ENCODE data around the gene CAPN9.
"Not testable (repeated sequence)": the region's sequence is repeated elsewhere in the genome, so short reads cannot be mapped to it uniquely, and the experiment has no call there.

The CAPN9 gene

DNA sequence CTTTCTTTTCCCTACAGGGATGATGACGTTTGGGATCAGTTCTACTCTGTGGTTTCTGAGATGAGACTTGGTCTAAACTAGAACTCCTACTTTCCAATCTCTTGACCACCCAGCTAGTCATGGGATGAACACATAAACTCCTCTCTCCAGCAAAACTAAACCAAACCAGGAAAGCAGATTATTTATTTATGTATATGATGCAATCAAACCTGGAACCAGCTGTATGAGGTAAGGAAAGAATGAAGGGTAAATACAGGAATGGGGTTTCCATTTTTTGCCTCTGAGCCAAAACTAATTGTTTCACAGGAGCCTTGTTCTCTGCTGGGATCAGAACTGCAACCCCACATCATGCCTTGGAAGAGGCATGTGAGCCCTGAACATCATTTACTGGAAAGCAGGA is 29.9 kb upstream of the CAPN9 start:
- H3K4me3 ChIP-seq (ENCODE audit: control insufficient read depth, low read depth, low read length) = no peak overlapping the region
- no peak for DNase-seq (ENCODE audit: low read depth)
- TF ChIP-seq, protein P1, sequence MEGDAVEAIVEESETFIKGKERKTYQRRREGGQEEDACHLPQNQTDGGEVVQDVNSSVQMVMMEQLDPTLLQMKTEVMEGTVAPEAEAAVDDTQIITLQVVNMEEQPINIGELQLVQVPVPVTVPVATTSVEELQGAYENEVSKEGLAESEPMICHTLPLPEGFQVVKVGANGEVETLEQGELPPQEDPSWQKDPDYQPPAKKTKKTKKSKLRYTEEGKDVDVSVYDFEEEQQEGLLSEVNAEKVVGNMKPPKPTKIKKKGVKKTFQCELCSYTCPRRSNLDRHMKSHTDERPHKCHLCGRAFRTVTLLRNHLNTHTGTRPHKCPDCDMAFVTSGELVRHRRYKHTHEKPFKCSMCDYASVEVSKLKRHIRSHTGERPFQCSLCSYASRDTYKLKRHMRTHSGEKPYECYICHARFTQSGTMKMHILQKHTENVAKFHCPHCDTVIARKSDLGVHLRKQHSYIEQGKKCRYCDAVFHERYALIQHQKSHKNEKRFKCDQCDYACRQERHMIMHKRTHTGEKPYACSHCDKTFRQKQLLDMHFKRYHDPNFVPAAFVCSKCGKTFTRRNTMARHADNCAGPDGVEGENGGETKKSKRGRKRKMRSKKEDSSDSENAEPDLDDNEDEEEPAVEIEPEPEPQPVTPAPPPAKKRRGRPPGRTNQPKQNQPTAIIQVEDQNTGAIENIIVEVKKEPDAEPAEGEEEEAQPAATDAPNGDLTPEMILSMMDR (IDR thresholded peaks at IDR 0.05; ENCODE audit: control insufficient read depth, insufficient read depth, low read depth, low read length, missing control alignments) = no peak

DNA sequence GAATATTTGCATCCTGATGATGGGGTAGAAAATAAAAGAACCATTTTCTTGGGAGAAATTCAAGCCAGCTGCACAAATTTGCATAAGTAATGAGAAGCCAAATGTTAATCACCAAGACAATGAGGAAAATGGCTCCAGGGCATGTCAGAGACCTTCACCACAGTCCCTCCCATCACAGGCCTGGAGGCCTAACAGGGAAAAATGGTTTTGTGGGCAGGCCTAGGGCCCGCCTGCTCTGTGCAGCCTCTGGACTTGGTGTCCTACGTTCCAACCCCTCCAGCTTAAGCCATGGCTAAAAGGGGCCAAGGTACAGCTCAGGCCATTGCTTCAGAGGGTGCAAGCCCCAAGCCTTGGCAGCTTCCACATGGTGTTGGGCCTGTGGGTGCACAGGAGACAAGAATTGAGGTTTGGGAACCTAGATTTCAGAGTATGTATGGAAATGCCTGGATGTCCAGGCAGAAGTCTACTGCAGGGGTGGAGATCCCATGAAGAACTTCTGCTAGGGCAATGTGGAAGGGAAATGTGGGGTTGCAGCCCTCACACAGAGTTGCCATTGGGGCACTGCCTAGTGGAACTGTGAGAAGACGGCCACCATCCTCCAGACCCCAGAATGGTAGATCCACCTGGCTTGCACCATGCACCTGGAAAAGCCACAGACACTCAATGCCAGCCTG is 25.2 kb upstream of the CAPN9 start:
- DNase-seq (ENCODE audit: low read depth); H3K4me3 ChIP-seq (ENCODE audit: control insufficient read depth, low read depth, low read length): not testable (repeated sequence)

DNA sequence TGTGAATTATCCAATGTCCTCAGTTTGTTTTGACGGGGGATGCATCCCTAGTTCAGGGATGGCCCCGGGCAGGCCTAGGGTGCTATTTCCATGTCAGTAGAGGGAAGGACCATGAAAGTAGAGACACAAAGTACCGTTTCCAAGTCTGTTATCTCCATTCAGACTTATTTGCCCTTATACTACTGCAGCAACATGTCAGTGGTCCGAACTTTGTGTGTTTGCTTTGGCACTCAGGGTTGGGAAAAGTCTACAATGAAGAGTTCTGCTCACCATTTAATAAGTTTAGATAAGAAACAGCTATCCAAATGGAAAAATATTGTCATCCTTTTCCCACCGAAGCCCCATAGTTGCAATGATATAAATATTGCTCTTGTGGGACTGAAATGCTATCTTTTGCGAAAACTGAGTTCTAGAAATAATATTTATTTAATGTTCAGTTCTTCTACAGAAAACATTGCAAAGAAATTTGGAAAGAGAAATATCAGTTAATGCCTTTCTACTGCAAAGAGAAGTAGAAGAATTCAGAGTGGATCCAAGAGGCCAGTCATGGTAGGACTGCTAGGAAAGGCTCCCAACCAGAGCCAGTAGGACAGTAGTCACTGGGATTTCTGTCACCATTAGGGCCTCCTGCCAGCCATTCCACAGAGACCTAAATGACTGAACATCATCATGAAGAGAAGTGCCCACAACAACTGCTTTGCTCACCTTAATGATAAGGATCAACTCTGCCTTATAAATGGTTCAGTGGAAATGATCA is 21.8 kb upstream of the CAPN9 start:
- TF ChIP-seq, protein P1 (IDR thresholded peaks at IDR 0.05; ENCODE audit: control insufficient read depth, insufficient read depth, low read depth, low read length, missing control alignments) = no peak
- no peak for DNase-seq (ENCODE audit: low read depth)
- no peak overlapping the region for H3K4me3 ChIP-seq (ENCODE audit: control insufficient read depth, low read depth, low read length)

DNA sequence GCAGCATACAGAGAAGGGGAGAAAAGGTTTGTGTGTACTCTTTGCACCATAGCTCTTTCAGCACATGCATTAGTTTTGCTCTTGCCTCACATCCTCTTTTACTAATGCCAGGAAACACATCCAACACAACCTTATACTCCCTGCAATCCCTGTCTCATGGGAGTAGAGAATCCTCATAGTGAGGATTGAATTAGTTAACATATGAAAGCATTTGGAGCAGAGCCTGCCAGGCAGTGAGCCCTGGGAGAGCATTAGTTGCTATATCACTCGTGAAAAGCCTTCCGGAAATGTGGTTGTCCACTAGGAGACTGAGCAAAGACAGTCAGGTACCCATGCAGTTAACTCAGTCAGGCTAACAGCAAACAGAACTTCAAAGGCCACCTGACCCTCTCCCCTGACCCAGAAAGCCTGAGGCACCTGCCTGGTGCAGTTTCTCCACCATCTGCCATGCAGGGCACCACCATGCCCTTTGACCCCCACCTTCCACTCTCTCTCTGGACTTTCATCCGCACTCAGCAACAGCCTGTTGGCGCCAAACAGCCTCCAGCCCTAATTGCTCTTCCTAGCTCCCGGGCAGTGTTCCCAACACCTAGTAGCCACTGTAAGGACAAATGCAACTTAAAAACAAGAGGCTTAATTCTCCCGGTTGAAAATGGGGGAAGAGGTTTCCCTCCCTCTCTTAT is 18.3 kb upstream of the CAPN9 start:
- peak; percentile 4 for DNase-seq (ENCODE audit: low read depth)
- no peak overlapping the region for H3K4me3 ChIP-seq (ENCODE audit: control insufficient read depth, low read depth, low read length)
- TF ChIP-seq, protein P1 (IDR thresholded peaks at IDR 0.05; ENCODE audit: control insufficient read depth, insufficient read depth, low read depth, low read length, missing control alignments) = no peak

DNA sequence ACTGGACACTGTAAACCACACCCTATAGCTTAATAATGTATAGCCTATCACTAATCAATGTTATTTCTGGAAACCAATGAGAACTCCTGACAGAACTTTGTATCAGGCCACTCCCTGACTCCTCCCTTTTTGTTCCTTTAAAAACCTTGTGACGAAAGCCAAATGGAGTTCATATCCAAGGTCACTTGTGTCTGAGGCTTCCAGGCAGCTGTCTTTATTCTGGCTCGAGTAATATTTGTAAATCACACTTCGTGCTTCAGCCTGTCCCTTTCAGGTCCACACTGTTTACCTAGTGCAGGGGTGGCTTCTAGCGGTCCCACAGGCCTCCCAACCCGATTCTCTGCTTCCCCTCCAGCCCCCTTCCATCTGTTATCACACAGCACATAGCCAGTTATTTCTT is 16.2 kb upstream of the CAPN9 start:
- H3K4me3 ChIP-seq (ENCODE audit: control insufficient read depth, low read depth, low read length) = no peak overlapping the region
- TF ChIP-seq, protein P1 (IDR thresholded peaks at IDR 0.05; ENCODE audit: control insufficient read depth, insufficient read depth, low read depth, low read length, missing control alignments) = no peak
- DNase-seq (ENCODE audit: low read depth) = no peak

DNA sequence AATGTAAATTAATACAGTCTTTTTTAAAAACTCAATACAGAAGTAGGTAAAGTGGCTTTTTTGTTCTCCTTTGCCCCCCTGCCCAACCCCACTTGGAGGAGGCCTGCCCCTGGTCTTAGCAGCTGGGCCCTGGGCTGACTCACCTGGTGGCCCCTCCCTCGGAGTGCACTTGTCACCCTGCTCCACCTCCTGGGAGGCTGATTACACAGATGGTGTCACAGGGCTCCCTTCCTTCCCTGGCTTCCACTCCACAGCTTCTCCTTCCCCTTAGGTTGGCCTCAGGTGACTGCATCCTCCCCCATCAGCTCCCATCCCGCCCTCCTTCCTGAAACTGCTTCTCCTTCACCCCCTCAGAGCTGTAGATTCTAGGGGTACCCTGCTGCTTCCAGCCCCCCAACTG is 11.7 kb upstream of the CAPN9 start:
- no peak overlapping the region for H3K4me3 ChIP-seq (ENCODE audit: control insufficient read depth, low read depth, low read length)
- TF ChIP-seq, protein P1 (IDR thresholded peaks at IDR 0.05; ENCODE audit: control insufficient read depth, insufficient read depth, low read depth, low read length, missing control alignments) = no peak
- DNase-seq (ENCODE audit: low read depth) = no peak
